DND-41 (cell line): Measurements from ENCODE around the gene LGALSL.

Source experiments
- CTCF ChIP-seq: IDR thresholded peaks from 2 replicates; pipeline ENCODE4 v1.5.1; 2012; ENCODE audit warnings: borderline replicate concordance, low read length, moderate library complexity, mild to moderate bottlenecking; ENCODE audit not compliant: poor library complexity, severe bottlenecking; ENCODE audit errors: extremely low read depth
- EZH2 ChIP-seq: IDR thresholded peaks from 3 replicates; pipeline ENCODE4 v1.6.1; 2012; ENCODE audit warnings: borderline replicate concordance, low read depth, mild to moderate bottlenecking, moderate library complexity, low read length, inconsistent platforms; ENCODE audit not compliant: severe bottlenecking

GRCh38 chr2:64470071-64470470 is 16.1 kb downstream of the LGALSL start:
- TF ChIP-seq CTCF (no peak), EZH2 (no peak)
